Kidney epithelial cell (primary cell): ENCODE data around the gene KCNMB2. TPM values are rescaled to one million over a fixed set of nuclear protein-coding genes. Genes with fewer than 3 reads are reported as not detected.

Experiments
- DNase-seq: peaks from one replicate; pipeline ENCODE4 v3.0.0-alpha.2; 2010; ENCODE audit warnings: low read depth
- H3K27me3 ChIP-seq: 2 replicates; pipeline ENCODE4 v1.6.0; 2011; ENCODE audit warnings: low read length; ENCODE audit not compliant: control insufficient read depth, insufficient read depth
- H3K36me3 ChIP-seq: 2 replicates; pipeline ENCODE4 v1.5.1; 2011; ENCODE audit warnings: low read length; ENCODE audit not compliant: control insufficient read depth, insufficient read depth
- H3K4me3 ChIP-seq: 2 replicates; pipeline ENCODE4 v1.5.1; 2011; ENCODE audit warnings: low read depth, mild to moderate bottlenecking, control low read depth, low read length
- total RNA-seq: library from RNA; depleted of rRNA; stranded (reverse); fragments of >200 nt; gene quantifications from 2 replicates; pipeline ENCODE4 v1.2.3, GENCODE V29; 2015
- TF ChIP-seq, protein P1 (sequence below): IDR thresholded peaks from 2 replicates; pipeline ENCODE4 v1.5.1; 2011; ENCODE audit warnings: mild to moderate bottlenecking, moderate library complexity, low read length, control low read depth, inconsistent platforms; ENCODE audit not compliant: insufficient read depth, poor library complexity, severe bottlenecking

The KCNMB2 gene
- total RNA-seq, 1 donor from 2014 or later = 3.6 TPM

DNA sequence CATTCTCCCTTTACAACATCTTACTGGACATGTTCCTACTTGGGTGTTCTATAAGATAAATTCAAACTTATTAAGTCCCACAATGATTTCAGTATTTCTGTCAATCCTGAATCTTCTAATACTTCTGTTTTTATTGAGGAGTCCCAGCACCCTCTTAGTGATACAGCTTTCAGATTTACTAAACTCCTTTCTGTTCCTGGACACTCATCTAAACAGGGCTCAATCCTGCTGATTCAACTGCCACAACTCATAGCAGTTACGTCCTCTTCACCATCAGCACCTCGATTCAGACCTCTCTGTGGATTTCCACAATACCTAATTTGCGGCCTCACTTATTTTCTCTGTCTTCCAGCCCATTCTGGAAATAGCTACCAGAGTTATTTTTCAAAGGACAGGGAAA is 101.6 kb downstream of the KCNMB2 start:
- no peak overlapping the region for H3K4me3 ChIP-seq
- H3K27me3 ChIP-seq = no peaks in the 10 kb centered on the region
- no peak for DNase-seq
- no peaks in the 10 kb centered on the region for H3K36me3 ChIP-seq
- TF ChIP-seq, protein P1, sequence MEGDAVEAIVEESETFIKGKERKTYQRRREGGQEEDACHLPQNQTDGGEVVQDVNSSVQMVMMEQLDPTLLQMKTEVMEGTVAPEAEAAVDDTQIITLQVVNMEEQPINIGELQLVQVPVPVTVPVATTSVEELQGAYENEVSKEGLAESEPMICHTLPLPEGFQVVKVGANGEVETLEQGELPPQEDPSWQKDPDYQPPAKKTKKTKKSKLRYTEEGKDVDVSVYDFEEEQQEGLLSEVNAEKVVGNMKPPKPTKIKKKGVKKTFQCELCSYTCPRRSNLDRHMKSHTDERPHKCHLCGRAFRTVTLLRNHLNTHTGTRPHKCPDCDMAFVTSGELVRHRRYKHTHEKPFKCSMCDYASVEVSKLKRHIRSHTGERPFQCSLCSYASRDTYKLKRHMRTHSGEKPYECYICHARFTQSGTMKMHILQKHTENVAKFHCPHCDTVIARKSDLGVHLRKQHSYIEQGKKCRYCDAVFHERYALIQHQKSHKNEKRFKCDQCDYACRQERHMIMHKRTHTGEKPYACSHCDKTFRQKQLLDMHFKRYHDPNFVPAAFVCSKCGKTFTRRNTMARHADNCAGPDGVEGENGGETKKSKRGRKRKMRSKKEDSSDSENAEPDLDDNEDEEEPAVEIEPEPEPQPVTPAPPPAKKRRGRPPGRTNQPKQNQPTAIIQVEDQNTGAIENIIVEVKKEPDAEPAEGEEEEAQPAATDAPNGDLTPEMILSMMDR = no peak

DNA sequence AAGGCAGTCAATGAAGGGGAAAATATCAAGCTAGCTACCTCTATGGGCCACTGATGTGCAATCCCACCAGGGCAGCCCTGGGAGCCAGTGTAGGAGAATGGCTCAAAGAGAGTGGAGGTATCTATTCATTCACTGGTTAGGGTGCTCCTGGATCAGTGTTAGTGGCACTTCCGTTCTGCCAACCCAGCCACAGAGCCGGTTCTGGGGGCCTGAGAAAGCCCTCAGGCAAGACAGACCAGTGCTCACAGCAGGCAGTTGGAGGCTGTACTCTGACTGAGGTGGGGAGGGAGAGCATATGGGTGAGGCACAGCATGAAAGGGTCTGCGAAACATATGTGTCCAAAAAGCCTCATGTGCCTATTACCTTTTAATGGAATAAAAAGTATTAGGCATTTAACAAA is 109.3 kb downstream of the KCNMB2 start:
- Histone ChIP-seq H3K4me3 (no peak overlapping the region), H3K27me3 (no peaks in the 10 kb centered on the region), H3K36me3 (no peaks in the 10 kb centered on the region)
- no peak for DNase-seq
- TF ChIP-seq, protein P1 = no peak

DNA sequence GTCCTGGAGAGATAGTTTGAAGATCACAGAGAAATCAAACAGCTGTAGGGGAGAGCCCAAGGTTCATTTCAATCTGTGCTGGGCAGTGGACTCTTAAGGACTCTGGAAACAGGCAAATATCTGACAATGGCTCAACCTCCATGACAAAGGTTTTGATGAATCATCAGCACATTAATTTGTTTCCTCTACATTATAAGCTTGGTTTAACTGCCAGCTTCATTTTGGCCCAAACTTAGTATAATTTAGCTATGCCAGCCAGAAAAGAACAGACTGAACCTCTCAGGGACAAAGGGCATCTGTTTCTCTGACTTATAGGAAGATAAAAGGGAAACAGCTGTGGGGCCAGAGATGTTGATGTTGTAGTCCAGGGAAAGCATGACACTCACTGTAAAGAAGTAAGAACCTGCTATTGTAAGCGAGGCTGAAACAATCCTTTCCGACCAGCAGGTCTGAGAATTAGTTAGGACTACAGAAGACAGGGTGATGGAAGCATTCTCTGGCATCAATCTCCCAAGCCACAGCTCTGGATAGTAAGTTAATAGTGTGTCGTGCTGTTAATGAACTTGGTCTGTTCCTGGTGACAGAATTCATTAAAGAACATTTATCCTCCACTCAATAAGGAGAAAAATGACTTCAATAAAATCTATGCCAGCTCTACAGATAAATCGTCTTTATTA is 110.1 kb downstream of the KCNMB2 start:
- Histone ChIP-seq H3K36me3 (no peaks in the 10 kb centered on the region), H3K4me3 (no peak overlapping the region), H3K27me3 (no peaks in the 10 kb centered on the region)
- TF ChIP-seq, protein P1 = no peak
- DNase-seq = no peak

DNA sequence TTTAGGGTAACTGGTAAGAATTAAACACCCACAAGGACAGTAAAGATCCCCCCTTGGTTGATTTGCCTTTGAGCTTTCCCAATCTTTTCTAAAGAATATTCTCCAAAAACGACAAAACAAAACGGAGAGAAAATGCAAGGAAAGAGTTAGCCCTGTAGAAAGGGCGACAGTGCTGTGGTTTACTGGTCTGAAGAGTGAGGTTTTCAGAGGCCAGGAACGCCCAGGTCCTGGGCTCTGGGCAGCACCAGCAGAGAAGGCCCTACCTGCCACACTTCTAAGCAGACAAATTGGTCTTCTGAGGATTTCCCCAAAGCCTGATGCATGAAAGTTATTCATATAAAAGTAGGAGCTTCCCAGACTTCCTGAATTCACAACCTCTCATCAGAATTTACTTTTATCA is 119.3 kb downstream of the KCNMB2 start:
- H3K36me3 ChIP-seq = no peaks in the 10 kb centered on the region
- TF ChIP-seq, protein P1 = no peak
- no peaks in the 10 kb centered on the region for H3K27me3 ChIP-seq
- no peak overlapping the region for H3K4me3 ChIP-seq
- no peak for DNase-seq

DNA sequence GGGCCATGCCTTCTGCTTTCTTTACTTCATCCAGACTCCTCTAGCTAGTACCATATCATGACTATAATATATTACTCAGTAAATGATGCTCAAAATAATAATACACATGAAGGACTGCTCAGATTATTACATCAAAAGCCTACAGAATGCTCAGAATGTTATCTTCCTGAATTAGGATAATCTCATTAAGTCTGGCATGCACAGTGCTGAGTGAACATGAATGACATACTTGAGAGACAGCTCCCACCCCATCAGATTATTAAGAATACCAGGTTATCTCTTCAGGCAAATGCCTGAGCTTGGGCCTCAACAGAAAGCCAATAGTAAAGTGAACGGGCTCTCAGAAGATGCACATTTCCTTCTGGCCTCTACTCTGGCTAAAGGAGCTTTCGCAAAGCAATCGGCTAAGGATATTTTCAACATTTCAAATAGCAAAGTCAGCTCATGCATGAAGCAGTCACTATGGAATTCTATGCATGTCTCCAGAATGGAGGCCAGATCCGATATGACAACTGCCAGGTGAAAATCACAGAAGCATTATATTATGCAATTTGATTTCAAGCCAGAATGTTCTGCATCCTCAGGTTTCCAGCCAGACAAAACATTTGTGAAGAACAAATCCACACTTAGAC is 122.6 kb downstream of the KCNMB2 start:
- TF ChIP-seq, protein P1 = no peak
- no peaks in the 10 kb centered on the region for H3K27me3 ChIP-seq
- no peaks in the 10 kb centered on the region for H3K36me3 ChIP-seq
- H3K4me3 ChIP-seq = no peak overlapping the region
- no peak for DNase-seq

DNA sequence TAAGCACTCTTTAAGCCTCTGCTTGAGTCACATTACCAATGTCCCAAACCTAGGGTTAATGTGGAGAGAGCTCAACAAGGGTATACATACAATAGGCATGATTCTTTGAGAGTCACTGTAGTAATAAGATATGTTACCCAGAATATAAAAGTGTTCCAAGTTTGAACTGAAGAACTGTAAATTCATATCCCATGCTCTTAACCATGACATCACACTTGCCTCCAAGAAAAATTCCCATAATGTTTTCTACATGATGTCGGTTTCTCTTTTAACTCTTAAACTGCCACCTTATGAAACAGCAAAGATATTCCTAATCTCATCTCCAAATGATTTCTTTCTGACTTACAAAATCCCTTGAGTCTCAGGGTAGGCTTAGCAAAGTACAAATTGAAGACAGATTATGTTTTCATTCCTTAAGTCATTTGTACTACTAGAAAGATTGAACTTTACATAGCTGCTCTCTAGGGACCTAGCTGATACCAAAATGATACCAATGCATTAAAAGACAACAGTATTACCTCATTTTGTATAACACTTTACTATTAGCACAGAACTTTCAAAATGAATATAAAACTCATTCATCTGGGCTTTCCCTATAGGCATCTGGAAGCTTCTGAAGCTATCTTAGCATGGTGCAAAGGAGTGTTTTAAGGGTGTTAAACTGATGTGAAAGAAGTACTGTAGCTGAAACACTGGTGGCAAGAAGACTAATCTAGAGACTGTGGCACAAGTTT is 127.1 kb downstream of the KCNMB2 start:
- Histone ChIP-seq H3K36me3 (no peaks in the 10 kb centered on the region), H3K27me3 (no peaks in the 10 kb centered on the region), H3K4me3 (no peak overlapping the region)
- DNase-seq = no peak
- TF ChIP-seq, protein P1 = no peak
